ENCODE measurements around the gene CRYGD. TPM values are rescaled to one million over a fixed set of nuclear protein-coding genes. Genes with fewer than 3 reads are reported as not detected.

CRYGD gene
- total and polyA plus RNA-seq, 2 donors (not counting 3 experiments of a cell fraction or from before 2014, with no cell fraction given) = not detected

- DNase-seq (ENCODE audit: low read depth, low spot score) (no peak), FAIRE-seq (no peak)
- Histone ChIP-seq H3K9me1 (replicated peaks; ENCODE audit: control insufficient read depth, extremely low read depth, insufficient read depth, low read length) (no peaks in the 10 kb centered on the region), H3K27ac (ENCODE audit: insufficient read depth, low read depth, low read length) (no peak overlapping the region), H3K9ac (replicated peaks; ENCODE audit: extremely low read depth, insufficient read depth, low read length) (no peak overlapping the region), H3K4me1 (ENCODE audit: control insufficient read depth, extremely low read depth, insufficient read depth, low read length) (no peaks in the 10 kb centered on the region), H3K36me3 (ENCODE audit: control insufficient read depth in 2 of 2, extremely low read depth in 1 of 2, insufficient read depth in 2 of 2, low read length in 2 of 2) (no peaks in the 10 kb centered on the region), H2AFZ (ENCODE audit: low read depth, low read length) (no peak overlapping the region), H3K4me3 (replicated peaks in 1 of 3; ENCODE audit: insufficient read depth in 1 of 3, low read depth in 1 of 3, low read length in 3 of 3) (no peak overlapping the region), H3K4me2 (ENCODE audit: insufficient read depth, low read length) (no peak overlapping the region), H4K20me1 (replicated peaks; ENCODE audit: control insufficient read depth, extremely low read depth, insufficient read depth, low read length) (no peaks in the 10 kb centered on the region), H3K9me3 (replicated peaks; ENCODE audit: control insufficient read depth, insufficient read depth, low read length) (no peaks in the 10 kb centered on the region), H3K27me3 (ENCODE audit: control insufficient read depth in 2 of 2, insufficient read depth in 2 of 2, low read length in 2 of 2) (peaks cover 0 to 4% of the 10 kb centered on the region in 2 experiments), H3K79me2 (ENCODE audit: control insufficient read depth, insufficient read depth, low read length) (no peaks in the 10 kb centered on the region)
- BruUV-seq (replicated peaks) = no TSS peak
- ChIA-PET CTCF (interaction anchor here (1.1 to 1.5 kb wide), 3 partner anchors 11 to 16 kb away, joined by 3 read pairs; no protein-coding TSS in a partner anchor), POLR2A (no interaction called here)
- TF ChIP-seq POLR2A (IDR thresholded peaks at IDR 0.05; ENCODE audit: low read depth, low read length) = no peak
- TF ChIP-seq MYC (IDR thresholded peaks at IDR 0.05; ENCODE audit: low read depth, low read length) = no peak
- no peak for TF ChIP-seq JUN (IDR thresholded peaks at IDR 0.05; ENCODE audit: borderline replicate concordance, insufficient read depth, insufficient read length, low read depth)
- no peak for TF ChIP-seq EZH2 (IDR thresholded peaks at IDR 0.05; ENCODE audit: borderline replicate concordance, low read depth, low read length, severe bottlenecking)
- TF ChIP-seq GATA2 (IDR thresholded peaks at IDR 0.05; ENCODE audit: insufficient read depth, insufficient read length, low read depth, low read length) = no peak
- no peak for TF ChIP-seq MAX (IDR thresholded peaks at IDR 0.05; ENCODE audit: insufficient read depth, insufficient read length)
- dilution Hi-C loops (cut with MboI; ENCODE audit: extremely low pct_ligation_motif_present, low sequenced_read_pairs) (no loop called here), intact Hi-C loops (cut with micrococcal nuclease) (no loop called here)
These were observed 33.9 kb downstream of the CRYGD start for GRCh38 chr2:208090420-208090819.

- H3K4me3 ChIP-seq (replicated peaks in 1 of 3; ENCODE audit: insufficient read depth in 1 of 3, low read depth in 1 of 3, low read length in 3 of 3) = no peak overlapping the region
- no peaks in the 10 kb centered on the region for H4K20me1 ChIP-seq (replicated peaks; ENCODE audit: control insufficient read depth, extremely low read depth, insufficient read depth, low read length)
- H3K9me1 ChIP-seq (replicated peaks; ENCODE audit: control insufficient read depth, extremely low read depth, insufficient read depth, low read length) = no peaks in the 10 kb centered on the region
- DNase-seq (ENCODE audit: low read depth, low spot score) (no peak), FAIRE-seq (no peak)
- no peaks in the 10 kb centered on the region for H3K4me1 ChIP-seq (ENCODE audit: control insufficient read depth, extremely low read depth, insufficient read depth, low read length)
- no peaks in the 10 kb centered on the region for H3K36me3 ChIP-seq (ENCODE audit: control insufficient read depth in 2 of 2, extremely low read depth in 1 of 2, insufficient read depth in 2 of 2, low read length in 2 of 2)
- TF ChIP-seq GATA2 (IDR thresholded peaks at IDR 0.05; ENCODE audit: insufficient read depth, insufficient read length, low read depth, low read length) (no peak), POLR2A (IDR thresholded peaks at IDR 0.05; ENCODE audit: low read depth, low read length) (no peak), MYC (IDR thresholded peaks at IDR 0.05; ENCODE audit: low read depth, low read length) (no peak), POLR2AphosphoS5 (IDR thresholded peaks at IDR 0.05; ENCODE audit: insufficient read depth, low read depth, low read length) (no peak), JUN (IDR thresholded peaks at IDR 0.05; ENCODE audit: borderline replicate concordance, insufficient read depth, insufficient read length, low read depth) (no peak), EZH2 (IDR thresholded peaks at IDR 0.05; ENCODE audit: borderline replicate concordance, low read depth, low read length, severe bottlenecking) (no peak), MAX (IDR thresholded peaks at IDR 0.05; ENCODE audit: insufficient read depth, insufficient read length) (no peak), FOS (IDR thresholded peaks at IDR 0.05; ENCODE audit: borderline replicate concordance, insufficient read depth, low read length) (no peak)
- TF ChIP-seq, protein P1, sequence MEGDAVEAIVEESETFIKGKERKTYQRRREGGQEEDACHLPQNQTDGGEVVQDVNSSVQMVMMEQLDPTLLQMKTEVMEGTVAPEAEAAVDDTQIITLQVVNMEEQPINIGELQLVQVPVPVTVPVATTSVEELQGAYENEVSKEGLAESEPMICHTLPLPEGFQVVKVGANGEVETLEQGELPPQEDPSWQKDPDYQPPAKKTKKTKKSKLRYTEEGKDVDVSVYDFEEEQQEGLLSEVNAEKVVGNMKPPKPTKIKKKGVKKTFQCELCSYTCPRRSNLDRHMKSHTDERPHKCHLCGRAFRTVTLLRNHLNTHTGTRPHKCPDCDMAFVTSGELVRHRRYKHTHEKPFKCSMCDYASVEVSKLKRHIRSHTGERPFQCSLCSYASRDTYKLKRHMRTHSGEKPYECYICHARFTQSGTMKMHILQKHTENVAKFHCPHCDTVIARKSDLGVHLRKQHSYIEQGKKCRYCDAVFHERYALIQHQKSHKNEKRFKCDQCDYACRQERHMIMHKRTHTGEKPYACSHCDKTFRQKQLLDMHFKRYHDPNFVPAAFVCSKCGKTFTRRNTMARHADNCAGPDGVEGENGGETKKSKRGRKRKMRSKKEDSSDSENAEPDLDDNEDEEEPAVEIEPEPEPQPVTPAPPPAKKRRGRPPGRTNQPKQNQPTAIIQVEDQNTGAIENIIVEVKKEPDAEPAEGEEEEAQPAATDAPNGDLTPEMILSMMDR (IDR thresholded peaks at IDR 0.05; ENCODE audit: extremely low read depth in 1 of 2, insufficient read depth in 1 of 2, low read depth in 1 of 2, low read length in 2 of 2) = no peak
- H3K9me3 ChIP-seq (replicated peaks; ENCODE audit: control insufficient read depth, insufficient read depth, low read length) = no peaks in the 10 kb centered on the region
- no peak overlapping the region for H2AFZ ChIP-seq (ENCODE audit: low read depth, low read length)
- H3K27ac ChIP-seq (ENCODE audit: insufficient read depth, low read depth, low read length) = no peak overlapping the region
- dilution Hi-C loops (cut with MboI; ENCODE audit: extremely low pct_ligation_motif_present, low sequenced_read_pairs) = no loop called here
- BruUV-seq (replicated peaks) = no TSS peak
- no peaks in the 10 kb centered on the region for H3K79me2 ChIP-seq (ENCODE audit: control insufficient read depth, insufficient read depth, low read length)
- H3K27me3 ChIP-seq (ENCODE audit: control insufficient read depth in 2 of 2, insufficient read depth in 2 of 2, low read length in 2 of 2) = peaks cover 1 to 4% of the 10 kb centered on the region in 2 experiments
- ChIA-PET POLR2A (no interaction called here), CTCF (no interaction called here)
- H3K9ac ChIP-seq (replicated peaks; ENCODE audit: extremely low read depth, insufficient read depth, low read length) = no peak overlapping the region
- no peak overlapping the region for H3K4me2 ChIP-seq (ENCODE audit: insufficient read depth, low read length)
- intact Hi-C loops (cut with micrococcal nuclease) = no loop called here
These were observed 38.3 kb downstream of the CRYGD start for GRCh38 chr2:208086029-208086428.

All from endothelial cell of umbilical vein (primary cell).